Caco-2 (cell line): ENCODE measurements around the gene PTPN13. TPM values are rescaled to one million over a fixed set of nuclear protein-coding genes. Genes with fewer than 3 reads are reported as not detected.

ENCODE experiments used
- BruUV-seq: library from RNA; stranded (reverse); fragments of 400-500 nt; replicated peaks from 2 replicates; lab custom pipeline; 2021; lab: Mats Ljungman, UMichigan
- CTCF ChIA-PET: fragments of 300-600 bp; sonication (Branson Sonifier 250); formaldehyde crosslinking; loops from one replicate; lab custom pipeline; 2022; ENCODE audit warnings: antibody characterized with exemption; lab: Charles Lee
- POLR2A ChIA-PET: fragments of 300-600 bp; sonication (Branson Sonifier 250); formaldehyde crosslinking; loops from one replicate; lab custom pipeline; 2022; ENCODE audit warnings: antibody characterized with exemption; lab: Charles Lee
- DNase-seq, 2 experiments: peaks; one replicate each; pipeline versions ENCODE4 v3.0.0 to v3.0.0-alpha.2; 2020 to 2022
- H3K27me3 ChIP-seq: replicated peaks from 2 replicates; pipeline ENCODE4 v1.6.0; 2011; ENCODE audit warnings: low read length; ENCODE audit not compliant: control insufficient read depth, insufficient read depth
- H3K36me3 ChIP-seq: 2 replicates; pipeline ENCODE4 v1.5.1; 2011; ENCODE audit warnings: low read length; ENCODE audit not compliant: control insufficient read depth, insufficient read depth
- H3K4me1 ChIP-seq: fragments of 250-450 bp; sonication (Bioruptor Pico); 2 replicates; pipeline ENCODE4 v1.5.1; 2020; ENCODE audit warnings: mild to moderate bottlenecking
- H3K4me3 ChIP-seq: 2 replicates; pipeline ENCODE4 v1.5.1; 2011; ENCODE audit warnings: low read depth, mild to moderate bottlenecking, control low read depth, low read length
- H3K9me3 ChIP-seq: fragments of 250-450 bp; sonication (Bioruptor Pico); 2 replicates; pipeline ENCODE4 v1.5.1; 2020; ENCODE audit warnings: mild to moderate bottlenecking, moderate library complexity
- H3K27ac Mint-ChIP-seq: one replicate; pipeline ENCODE4 v1.8.0; 2022; ENCODE audit warnings: mixed read lengths; ENCODE audit not compliant: unreplicated experiment
- H3K27me3 Mint-ChIP-seq: one replicate; pipeline ENCODE4 v1.8.0; 2022; ENCODE audit warnings: mixed read lengths; ENCODE audit not compliant: insufficient read depth, unreplicated experiment
- H3K36me3 Mint-ChIP-seq: one replicate; pipeline ENCODE4 v1.8.0; 2022; ENCODE audit warnings: mild to moderate bottlenecking, mixed read lengths; ENCODE audit not compliant: insufficient read depth, unreplicated experiment
- H3K4me1 Mint-ChIP-seq: one replicate; pipeline ENCODE4 v1.8.0; 2022; ENCODE audit warnings: low read depth, mixed read lengths; ENCODE audit not compliant: unreplicated experiment
- H3K4me3 Mint-ChIP-seq: one replicate; pipeline ENCODE4 v1.8.0; 2022; ENCODE audit warnings: mild to moderate bottlenecking, moderate library complexity, mixed read lengths; ENCODE audit not compliant: unreplicated experiment
- H3K9me3 Mint-ChIP-seq: one replicate; pipeline ENCODE4 v1.8.0; 2022; ENCODE audit warnings: mixed read lengths; ENCODE audit not compliant: unreplicated experiment
- CTCF ChIP-seq, 2 experiments: fragments of 200-600 bp in 1 of 2; IDR thresholded peaks; 1 replicate in 1 of 2; 2 replicates in 1 of 2; pipeline versions ENCODE4 v1.5.1 to v1.8.0; 2011 to 2022; ENCODE audit warnings: antibody characterized with exemption in 1 of 2, control low read depth in 1 of 2, inconsistent platforms in 1 of 2, low read depth in 1 of 2, low read length in 1 of 2, mild to moderate bottlenecking in 1 of 2, moderate library complexity in 1 of 2; ENCODE audit not compliant: insufficient read depth in 1 of 2, severe bottlenecking in 1 of 2, unreplicated experiment in 1 of 2
- intact Hi-C: fragments of 100-400 bp; cut with micrococcal nuclease; formaldehyde crosslinking; loops from one replicate; pipeline ENCODE4 v1.10.0; 2022; ENCODE audit not compliant: unreplicated experiment
- total RNA-seq: library from RNA; stranded (reverse); gene quantifications from 2 replicates; pipeline ENCODE4 v1.2.3, GENCODE V29; 2022

Gene PTPN13
- total RNA-seq, 1 experiment from 2014 or later, result 12.1 TPM

GRCh38 chr4:86775061-86775460, 180.9 kb downstream of the PTPN13 start:
- Mint-ChIP-seq H3K4me3 (no peak overlapping the region), H3K4me1 (no peaks in the 10 kb centered on the region), H3K36me3 (peaks cover 11% of the 10 kb centered on the region), H3K27me3 (no peaks in the 10 kb centered on the region), H3K9me3 (no peaks in the 10 kb centered on the region), H3K27ac (no peak overlapping the region)
- ChIA-PET POLR2A (no interaction called here), CTCF (no interaction called here)
- H3K27me3 ChIP-seq, result no peaks in the 10 kb centered on the region; the same call in 1 of the 2 replicates
- H3K4me3 ChIP-seq, result no peak overlapping the region
- intact Hi-C loops, result no loop called here
- no peaks in the 10 kb centered on the region for H3K9me3 ChIP-seq
- no TSS peak for BruUV-seq
- no peak for DNase-seq
- no peaks in the 10 kb centered on the region for H3K4me1 ChIP-seq
- no peak for TF ChIP-seq CTCF (IDR thresholded peaks at IDR 0.05; ENCODE audit: insufficient read depth in 1 of 2, low read depth in 1 of 2, low read length in 1 of 2, severe bottlenecking in 1 of 2, unreplicated experiment in 1 of 2)
- no peaks in the 10 kb centered on the region for H3K36me3 ChIP-seq

- Histone ChIP-seq H3K36me3 (no peaks in the 10 kb centered on the region), H3K4me1 (no peaks in the 10 kb centered on the region), H3K27me3 (no peaks in the 10 kb centered on the region; the same call in 1 of the 2 replicates), H3K9me3 (no peaks in the 10 kb centered on the region), H3K4me3 (no peak overlapping the region)
- Mint-ChIP-seq H3K4me3 (no peak overlapping the region), H3K36me3 (peaks cover 5% of the 10 kb centered on the region), H3K9me3 (no peaks in the 10 kb centered on the region), H3K27me3 (no peaks in the 10 kb centered on the region), H3K4me1 (no peaks in the 10 kb centered on the region), H3K27ac (no peak overlapping the region)
- ChIA-PET CTCF (no interaction called here), POLR2A (no interaction called here)
- no peak for TF ChIP-seq CTCF (IDR thresholded peaks at IDR 0.05; ENCODE audit: insufficient read depth in 1 of 2, low read depth in 1 of 2, low read length in 1 of 2, severe bottlenecking in 1 of 2, unreplicated experiment in 1 of 2)
- DNase-seq, result no peak
- intact Hi-C loops, result no loop called here
- no TSS peak for BruUV-seq
These were observed 184.1 kb downstream of the PTPN13 start for GRCh38 chr4:86778175-86778574.

- intact Hi-C loops, result no loop called here
- DNase-seq, result no peak
- BruUV-seq, result no TSS peak
- Mint-ChIP-seq H3K4me3 (no peak overlapping the region), H3K27ac (no peak overlapping the region), H3K9me3 (no peaks in the 10 kb centered on the region), H3K27me3 (no peaks in the 10 kb centered on the region), H3K36me3 (peaks cover 9% of the 10 kb centered on the region), H3K4me1 (no peaks in the 10 kb centered on the region)
- Histone ChIP-seq H3K4me1 (no peaks in the 10 kb centered on the region), H3K36me3 (no peaks in the 10 kb centered on the region), H3K9me3 (no peaks in the 10 kb centered on the region), H3K27me3 (no peaks in the 10 kb centered on the region), H3K4me3 (no peak overlapping the region)
- ChIA-PET CTCF (no interaction called here), POLR2A (no interaction called here)
- no peak for TF ChIP-seq CTCF (IDR thresholded peaks at IDR 0.05; ENCODE audit: insufficient read depth in 1 of 2, low read depth in 1 of 2, low read length in 1 of 2, severe bottlenecking in 1 of 2, unreplicated experiment in 1 of 2)
These were observed 194.7 kb downstream of the PTPN13 start for GRCh38 chr4:86788826-86789225.
